Midbrain (tissue), 1 donor: ENCODE measurements around the gene NDC80.
"Not testable (repeated sequence)": the region's sequence is repeated elsewhere in the genome, so short reads cannot be mapped to it uniquely, and the experiment has no call there.

ENCODE experiments used
- DNase-seq: peaks from one replicate; lab custom pipeline; 2025; lab: John Stamatoyannopoulos, UW

Gene NDC80

GRCh38 chr18:2571200-2572170 lies at the start of gene NDC80, which contains the start of gene METTL4:
NDC80 (plus strand) TSS chr18:2571557; CDS start chr18:2572986, 1,429 bp downstream.
METTL4 (minus strand) TSS chr18:2571505; CDS start chr18:2567216, 4,289 bp downstream.
- peak; percentile 90 for DNase-seq

- no peak for DNase-seq
Measured at GRCh38 chr18:2522112-2522511, 49.2 kb upstream of the NDC80 start.

- not testable (repeated sequence) for DNase-seq
Measured at GRCh38 chr18:2524794-2525198, 46.6 kb upstream of the NDC80 start.

GRCh38 chr18:2526329-2526728 lies 45.0 kb upstream of the NDC80 start:
- no peak for DNase-seq

GRCh38 chr18:2529154-2529553 lies 42.2 kb upstream of the NDC80 start:
- no peak for DNase-seq

- no peak for DNase-seq
Measured at GRCh38 chr18:2531751-2532150, 39.6 kb upstream of the NDC80 start.

GRCh38 chr18:2532797-2533196 lies 38.6 kb upstream of the NDC80 start:
- DNase-seq: no peak

- no peak for DNase-seq
Measured at GRCh38 chr18:2534906-2535305, 36.5 kb upstream of the NDC80 start.

- DNase-seq: no peak
Measured at GRCh38 chr18:2535419-2535910, 35.9 kb upstream of the NDC80 start.

GRCh38 chr18:2536063-2536462 lies 35.3 kb upstream of the NDC80 start:
- no peak for DNase-seq

GRCh38 chr18:2536493-2536892 lies 34.9 kb upstream of the NDC80 start:
- no peak for DNase-seq

- no peak for DNase-seq
Measured at GRCh38 chr18:2537296-2537695, 34.1 kb upstream of the NDC80 start.

- DNase-seq: peak; percentile 40
Measured at GRCh38 chr18:2538236-2538635, 33.1 kb upstream of the NDC80 start.

GRCh38 chr18:2538844-2539243 lies 32.5 kb upstream of the NDC80 start:
- no peak for DNase-seq

- DNase-seq: no peak
Measured at GRCh38 chr18:2540575-2540974, 30.8 kb upstream of the NDC80 start.

GRCh38 chr18:2541925-2542563 lies 29.3 kb upstream of the NDC80 start:
- peak; percentile 21 for DNase-seq

- DNase-seq: no peak
Measured at GRCh38 chr18:2545155-2545554, 26.2 kb upstream of the NDC80 start.

GRCh38 chr18:2547477-2548087 lies 23.8 kb upstream of the NDC80 start:
- DNase-seq: peak; percentile 68

GRCh38 chr18:2549462-2549861 lies 21.9 kb upstream of the NDC80 start:
- no peak for DNase-seq

- no peak for DNase-seq
Measured at GRCh38 chr18:2551425-2551824, 19.9 kb upstream of the NDC80 start.

GRCh38 chr18:2554696-2555095 lies 16.7 kb upstream of the NDC80 start:
- DNase-seq: no peak

- DNase-seq: no peak
Measured at GRCh38 chr18:2555895-2556294, 15.5 kb upstream of the NDC80 start.
